ENCODE measurements around the gene IL31.
"Not testable (repeated sequence)": the region's sequence is repeated elsewhere in the genome, so short reads cannot be mapped to it uniquely, and the experiment has no call there.

The IL31 gene

DNA sequence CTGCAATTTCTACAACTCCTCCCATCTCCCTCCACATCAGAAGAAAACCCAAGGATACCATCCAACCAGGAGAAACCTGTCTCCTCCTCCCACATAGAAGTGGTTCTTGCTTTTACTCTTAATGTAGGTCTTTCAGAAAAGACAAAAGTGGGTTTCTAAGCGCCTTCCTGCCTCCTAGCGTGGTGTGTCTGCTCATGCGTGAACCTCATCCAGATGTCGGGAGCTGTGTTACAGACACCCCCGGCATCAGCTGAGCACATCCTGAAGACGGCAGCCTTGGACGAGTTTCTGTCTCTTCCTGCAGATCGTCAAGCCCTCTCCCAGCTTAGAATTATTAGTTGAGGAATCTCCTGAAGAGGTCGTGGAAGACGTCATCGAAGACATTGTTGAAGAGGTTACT is 18.4 kb upstream of the IL31 start:
- no peak for DNase-seq (ENCODE audit: low read depth, low spot score)

DNA sequence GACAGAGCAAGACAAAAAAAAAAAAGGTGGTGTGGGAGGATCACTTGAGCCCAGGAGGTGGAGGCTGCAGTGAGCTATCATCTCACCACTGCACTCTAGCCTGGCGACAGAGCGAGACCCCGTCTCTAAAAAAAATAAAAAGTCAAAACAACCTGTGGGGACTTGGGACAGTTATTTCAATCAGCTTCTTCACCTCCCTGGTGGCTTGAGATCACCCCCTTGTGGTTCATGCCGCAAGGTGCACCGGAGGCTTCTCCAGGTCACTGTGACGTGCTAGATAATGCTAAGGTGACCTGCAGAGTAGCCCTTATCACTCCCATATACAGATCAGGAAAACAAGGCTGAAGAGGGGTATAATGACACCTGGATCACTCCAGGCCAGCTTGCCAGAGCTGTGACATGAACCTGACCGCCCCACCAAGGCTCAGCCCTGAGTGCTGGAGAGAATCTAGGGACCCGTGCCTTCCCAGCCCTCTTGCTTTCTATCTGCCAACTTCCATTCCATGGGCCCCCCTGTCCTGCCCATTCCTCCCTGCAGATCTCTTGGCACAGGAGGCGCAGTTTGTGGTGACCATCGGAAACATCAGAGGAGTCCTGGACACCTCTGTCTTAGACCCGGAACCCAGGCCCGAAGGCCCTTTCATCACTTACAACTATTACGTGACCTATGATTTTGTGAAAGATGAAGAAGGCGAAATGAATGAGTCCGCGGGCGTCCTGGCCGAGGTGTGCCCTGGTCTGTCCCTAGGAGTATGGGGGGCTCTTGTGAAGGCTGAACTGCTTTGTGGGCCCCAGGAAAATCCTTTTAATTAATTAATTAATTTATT is 17.0 kb upstream of the IL31 start:
- no peak for DNase-seq (ENCODE audit: low read depth, low spot score)

DNA sequence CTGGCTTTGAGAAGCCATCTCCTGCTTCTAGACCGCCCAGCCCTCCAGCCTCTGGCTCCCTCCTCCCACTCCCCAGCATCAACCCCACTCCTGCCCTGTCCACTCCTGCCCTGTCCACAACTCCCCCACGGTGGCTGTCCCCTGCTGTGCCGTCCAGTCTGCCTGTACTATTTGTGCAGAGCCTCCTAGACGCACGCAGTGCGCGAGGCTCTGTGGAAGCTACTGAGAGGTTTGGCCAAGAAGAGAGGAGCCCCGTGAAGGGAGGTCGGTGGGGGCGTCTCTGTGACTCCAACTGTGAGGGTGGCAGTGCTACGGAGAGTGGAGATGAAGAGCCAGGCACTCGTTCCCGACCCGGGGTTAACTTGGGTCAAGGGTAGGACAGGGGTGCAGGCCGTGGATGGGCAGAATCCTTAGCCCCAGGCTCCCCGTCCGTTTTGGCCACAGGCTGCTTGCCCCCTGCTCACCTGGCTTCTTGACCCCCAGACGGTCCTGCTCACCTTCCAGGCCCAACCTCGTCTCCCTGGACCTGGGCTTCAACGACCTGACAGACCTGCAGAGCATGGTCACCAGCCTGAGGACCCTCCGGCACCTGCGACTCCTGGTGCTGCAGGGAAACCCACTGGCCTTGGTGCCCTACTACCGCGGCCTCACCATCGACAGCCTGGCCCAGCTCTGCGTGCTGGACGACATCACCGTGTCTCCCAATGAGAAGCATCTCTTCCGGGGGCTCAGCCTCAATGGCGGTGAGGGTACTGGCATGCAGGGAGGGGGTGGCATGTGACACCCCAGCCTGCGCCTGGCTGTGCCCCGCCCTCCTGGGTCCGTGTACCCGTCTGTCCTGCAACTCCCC is 15.8 kb upstream of the IL31 start:
- DNase-seq (ENCODE audit: low read depth, low spot score) = no peak

DNA sequence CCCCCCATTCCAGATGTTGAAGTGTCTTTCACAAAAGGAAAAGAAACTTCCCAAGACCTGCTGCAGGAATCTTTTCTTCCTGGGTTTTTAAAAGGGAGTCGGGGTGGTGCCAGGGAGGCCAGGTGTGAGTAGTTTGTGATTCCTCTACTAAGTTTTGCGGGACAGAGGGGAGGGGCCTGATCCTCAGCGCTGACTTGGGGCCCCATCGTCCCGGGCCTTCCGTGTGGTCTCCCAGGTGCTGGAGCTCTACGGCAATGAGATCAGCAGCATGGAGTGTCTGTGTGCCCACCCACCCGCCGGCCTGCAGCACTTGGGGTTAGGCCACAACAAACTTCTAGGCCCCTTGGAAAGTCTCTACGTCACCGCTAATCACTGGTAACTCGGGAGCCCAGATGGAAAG is 13.4 kb upstream of the IL31 start:
- no peak for DNase-seq (ENCODE audit: low read depth, low spot score)

DNA sequence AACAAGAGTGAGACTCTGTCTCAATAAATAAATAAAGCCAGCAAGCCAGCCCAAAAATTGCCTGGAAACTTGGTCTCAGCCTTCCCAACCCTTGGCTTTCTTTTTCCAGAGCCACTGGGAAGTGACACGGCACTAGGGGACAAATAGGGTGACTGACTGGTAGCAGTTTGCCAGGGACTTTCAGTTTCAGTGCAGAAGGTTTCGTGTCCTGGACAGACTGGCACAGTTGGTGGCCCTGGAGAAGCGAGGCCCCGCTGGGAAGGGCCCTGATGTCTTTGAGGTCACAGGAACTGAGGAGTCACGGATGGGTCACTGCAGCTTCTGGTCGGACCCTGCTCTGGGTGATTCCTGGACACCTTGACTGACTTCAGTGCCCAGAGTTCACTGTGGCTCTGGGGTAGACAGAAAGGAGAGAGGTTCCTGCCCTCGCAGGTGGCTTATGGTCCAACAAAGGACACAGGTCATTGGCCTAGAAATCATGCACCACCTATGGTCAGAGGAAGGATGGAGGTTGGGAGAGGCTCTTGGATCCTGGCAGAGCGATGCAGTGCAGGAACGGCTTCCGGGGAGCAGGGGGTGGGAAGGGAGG is 11.6 kb upstream of the IL31 start:
- no peak for DNase-seq (ENCODE audit: low read depth, low spot score)

DNA sequence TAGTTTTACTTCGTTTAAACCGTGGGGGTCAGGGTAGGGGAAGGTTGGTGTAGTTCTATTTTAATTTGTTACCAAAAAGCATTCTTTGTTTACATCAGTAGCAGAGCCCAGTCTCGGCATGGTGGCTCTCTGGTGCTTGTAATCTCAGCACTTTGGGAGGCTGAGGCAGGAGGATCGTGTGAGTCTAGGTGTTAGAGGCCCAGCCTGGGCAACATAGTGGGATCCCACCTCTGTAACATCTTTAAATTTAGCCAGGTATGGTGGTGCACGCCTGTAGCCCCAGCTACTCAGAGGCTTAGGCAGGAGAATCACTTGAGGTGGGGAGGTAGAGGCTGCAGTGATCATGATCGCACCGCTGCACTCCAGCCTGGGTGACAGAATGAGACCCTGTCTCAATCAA is 11.1 kb upstream of the IL31 start:
- no peak for DNase-seq (ENCODE audit: low read depth, low spot score)

DNA sequence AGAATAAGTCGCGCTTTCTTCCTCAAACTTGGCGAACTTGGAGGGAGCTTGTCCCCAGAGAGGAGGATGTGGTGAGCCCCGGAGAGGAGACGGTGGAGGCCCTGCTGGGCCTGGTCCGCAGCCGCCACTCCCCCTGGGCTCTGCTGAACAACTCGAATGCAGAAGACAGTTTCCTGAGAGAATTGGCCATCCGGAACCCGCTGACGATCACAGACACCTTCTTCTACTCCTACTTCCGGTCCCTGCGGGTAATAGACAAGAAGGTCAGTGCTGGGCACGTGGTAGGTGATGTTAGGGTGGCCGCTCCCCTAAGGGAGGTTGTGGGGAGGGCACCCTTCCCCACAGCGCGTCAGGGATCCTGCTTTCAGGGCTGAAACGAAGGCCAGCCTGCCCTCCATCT is 10.5 kb upstream of the IL31 start:
- no peak for DNase-seq (ENCODE audit: low read depth, low spot score)

DNA sequence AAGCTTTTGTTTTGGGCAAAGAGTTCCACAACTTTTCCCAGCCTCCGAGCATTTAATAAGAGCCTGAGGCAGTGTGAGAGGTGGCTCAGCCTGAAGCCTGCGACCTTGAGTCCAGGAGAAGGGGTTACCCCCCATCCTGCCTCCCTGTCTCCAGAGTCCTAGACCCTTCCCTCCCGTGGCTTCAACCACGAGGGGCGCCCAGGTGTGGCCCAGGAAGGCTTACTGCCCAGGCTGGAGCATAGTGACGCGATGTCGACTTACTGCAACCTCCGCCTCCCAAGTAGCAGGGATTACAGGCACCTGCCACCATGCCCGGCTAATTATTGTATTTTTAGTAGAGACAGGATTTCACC is 9.5 kb upstream of the IL31 start:
- no peak for DNase-seq (ENCODE audit: low read depth, low spot score)

DNA sequence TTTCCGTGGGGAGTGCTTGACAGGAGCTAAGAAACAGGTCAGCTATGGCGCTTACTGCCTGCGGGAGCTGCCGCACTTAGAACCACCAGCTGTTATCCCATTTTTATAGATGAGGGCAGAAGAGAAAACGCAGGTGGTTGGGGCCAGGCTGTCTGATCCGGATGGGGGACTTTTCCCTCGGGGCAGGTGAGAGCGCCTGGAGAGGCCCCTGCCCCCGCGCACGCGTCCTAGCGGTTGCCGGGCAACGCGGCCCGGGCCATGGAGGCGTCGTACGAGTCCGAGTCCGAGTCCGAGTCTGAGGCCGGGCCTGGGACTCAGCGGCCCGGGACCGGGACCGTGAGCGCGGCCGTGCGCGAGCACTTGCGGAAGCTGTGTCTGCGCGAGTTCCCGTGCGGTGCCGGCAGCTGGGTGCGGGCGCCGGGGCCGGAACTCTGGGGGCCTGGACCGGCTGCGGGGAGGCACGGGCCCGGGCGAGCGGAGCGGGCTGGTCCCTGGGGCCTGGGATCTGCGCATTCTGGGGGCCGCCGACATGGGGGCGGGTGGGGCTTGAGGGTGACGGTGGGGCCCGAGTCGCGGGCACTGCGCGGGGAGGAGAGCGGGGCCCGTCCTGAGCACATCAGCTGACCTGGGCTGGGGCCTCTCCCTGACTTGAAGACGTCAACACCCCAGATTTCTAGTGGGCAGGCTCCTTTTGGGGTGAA is 9.0 kb upstream of the IL31 start, which contains the start of gene LRRC43:
TSS of gene LRRC43 (plus strand) at position 237 of the 701 bp plus-strand sequence. CDS start at position 259, 22 bp downstream.
- DNase-seq (ENCODE audit: low read depth, low spot score) = no peak

DNA sequence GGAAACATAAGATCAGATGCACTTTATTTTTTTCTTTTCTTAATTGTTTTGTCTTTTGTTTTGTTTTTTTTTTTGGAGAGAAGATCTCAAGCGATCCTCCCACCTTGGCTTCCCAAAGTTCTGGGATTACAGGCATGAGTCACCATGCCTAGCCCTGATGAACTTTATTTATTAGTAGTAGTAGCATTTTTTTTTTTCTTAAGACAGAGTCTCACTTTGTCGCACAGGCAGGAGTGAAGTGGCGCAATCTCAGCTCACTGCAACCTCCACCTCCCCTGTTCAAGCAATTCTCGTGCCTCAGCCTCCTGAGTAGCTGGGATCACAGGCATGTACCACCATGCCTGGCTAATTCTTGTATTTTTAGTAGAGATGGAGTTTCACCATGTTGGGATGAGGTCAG is 2.5 kb upstream of the IL31 start:
- DNase-seq (ENCODE audit: low read depth, low spot score) = not testable (repeated sequence)

DNA sequence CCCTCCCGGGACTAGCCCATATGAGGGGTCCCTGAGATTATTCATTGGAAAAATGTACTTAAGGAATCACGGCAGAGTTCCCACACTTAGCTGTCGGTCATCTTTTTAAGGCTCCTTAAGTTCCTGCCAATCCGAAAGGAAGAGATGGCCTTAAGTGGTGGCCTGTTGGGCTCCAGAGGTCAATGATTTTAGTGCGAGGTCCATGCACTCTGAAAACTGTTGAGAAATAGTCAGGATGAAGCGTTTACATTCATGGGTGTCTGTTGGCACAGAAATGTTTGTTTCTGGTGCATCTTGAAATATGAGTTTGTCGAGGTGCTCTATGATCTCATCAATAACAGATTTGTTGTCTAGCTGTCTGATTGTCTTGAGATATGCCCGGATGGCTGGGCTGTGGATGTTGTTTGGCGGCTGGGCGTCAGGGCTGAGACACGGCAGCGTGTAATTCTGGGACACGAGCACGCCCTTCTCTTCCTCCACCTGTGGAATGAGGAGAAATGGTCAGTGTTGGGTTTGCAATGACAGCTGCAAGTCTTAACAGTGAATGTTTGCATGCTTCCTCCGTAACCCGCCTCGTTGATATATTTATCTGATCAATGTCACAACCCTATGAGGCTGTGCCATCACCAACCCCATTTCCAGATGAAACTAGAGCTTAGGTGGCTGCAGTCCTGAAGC is 1.6 kb downstream of the IL31 start:
- DNase-seq (ENCODE audit: low read depth, low spot score) = no peak

DNA sequence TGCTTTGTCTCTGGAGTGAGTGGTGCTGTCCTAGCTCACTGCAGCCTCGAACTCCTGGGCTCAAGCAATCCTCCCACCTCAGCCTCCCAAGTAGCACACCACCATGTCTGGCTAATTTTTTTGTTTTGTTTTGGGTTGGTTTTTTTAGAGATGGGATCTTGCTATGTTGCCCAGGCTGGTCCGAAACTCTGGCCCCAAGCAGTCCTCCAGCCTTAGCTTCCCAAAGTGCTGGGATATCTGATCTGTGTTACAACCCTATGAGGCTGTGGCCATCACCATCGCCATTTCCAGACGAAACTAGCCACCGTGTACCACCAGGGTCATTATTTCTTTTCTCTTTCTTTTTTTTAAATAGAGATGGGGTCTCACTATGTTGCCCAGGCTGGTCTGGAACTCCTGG is 2.6 kb downstream of the IL31 start:
- no peak for DNase-seq (ENCODE audit: low read depth, low spot score)

DNA sequence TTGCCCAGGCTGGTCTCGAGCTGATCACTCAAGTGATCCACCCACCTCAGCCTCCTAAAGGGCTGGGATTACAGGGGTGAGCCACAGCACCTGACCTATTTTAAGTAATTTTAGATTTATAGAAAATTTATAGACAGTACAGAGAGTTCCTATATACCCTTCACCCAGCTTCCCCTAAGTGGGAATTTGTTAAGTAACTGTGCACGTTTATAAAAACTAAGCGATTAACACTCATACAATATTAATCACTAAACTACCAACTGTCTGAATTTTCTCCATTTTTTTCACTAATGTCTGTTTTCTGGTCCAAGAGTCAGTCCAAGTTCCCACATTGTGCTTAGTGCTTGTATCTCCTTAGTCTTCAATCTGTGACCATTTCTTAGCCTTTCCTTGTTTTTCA is 5.5 kb downstream of the IL31 start:
- DNase-seq (ENCODE audit: low read depth, low spot score) = no peak

DNA sequence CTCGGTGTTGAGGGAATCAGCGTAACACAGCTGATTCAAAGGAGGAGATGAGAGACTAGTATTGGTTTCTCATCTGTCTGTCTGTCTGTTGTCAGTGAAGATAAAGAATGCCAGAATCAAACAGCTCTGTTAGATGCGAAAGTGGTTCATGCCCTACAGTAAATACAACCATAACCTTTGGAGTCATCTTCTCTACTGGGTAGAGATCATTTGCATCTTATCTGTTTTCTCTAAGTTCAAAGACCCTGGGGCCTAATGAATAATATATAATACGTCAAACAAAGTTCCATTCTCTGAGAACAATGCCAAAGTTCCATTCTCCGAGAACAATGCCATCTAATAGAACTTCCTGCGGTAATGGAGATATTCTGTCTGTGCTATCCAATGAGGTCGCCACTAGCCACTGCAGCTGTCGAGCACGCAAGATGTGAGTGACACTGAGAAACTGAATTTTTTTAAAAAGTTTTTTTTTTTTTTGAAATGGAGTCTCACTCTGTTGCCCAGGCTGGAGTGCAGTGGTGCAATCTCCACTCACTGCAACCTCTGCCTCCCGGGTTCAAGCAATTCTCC is 6.6 kb downstream of the IL31 start:
- no peak for DNase-seq (ENCODE audit: low read depth, low spot score)

DNA sequence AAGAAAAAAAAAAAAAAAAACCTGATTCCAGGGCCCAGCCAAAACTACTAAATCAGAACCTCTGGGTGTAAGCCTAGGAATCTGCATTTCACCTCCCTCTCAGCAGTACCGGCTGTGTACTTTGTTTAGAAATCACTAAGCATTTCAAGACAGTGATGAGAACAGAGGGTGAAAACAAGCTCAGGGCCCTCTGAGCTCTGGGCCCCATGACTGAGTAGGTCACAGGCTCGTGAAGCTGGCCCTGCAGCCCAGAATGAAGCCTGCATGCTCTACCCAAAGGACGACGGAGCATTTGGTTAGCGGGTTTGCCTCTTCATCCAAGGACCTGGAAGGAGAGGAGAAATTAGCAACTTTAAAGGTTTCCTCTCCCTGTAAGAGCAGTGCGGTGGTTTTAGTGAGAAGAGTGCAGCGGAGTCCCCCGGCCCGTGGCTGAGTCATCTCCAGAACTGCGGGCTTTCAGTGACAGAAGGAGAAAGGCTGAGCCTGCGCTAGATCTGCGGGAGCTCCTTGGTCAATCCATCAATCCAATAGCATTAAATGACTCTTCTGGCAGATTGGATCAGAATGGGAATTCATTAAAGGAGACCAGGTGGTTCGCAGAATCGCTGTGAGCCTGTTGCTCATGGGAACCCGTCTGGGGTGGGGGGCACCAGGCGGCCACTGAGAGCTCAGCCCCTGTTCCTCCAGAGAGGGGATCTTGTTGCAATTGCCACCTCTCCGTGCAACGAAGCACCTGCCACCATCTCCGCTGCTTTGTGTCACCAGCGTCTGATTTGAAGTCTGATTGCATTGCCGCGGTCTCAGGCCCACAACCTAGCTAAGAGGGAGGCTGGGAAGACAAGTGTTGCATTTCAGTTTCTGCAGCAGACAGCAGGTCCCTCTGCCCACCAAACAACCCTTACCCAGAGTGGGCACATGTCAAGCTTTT is 7.3 kb downstream of the IL31 start:
- no peak for DNase-seq (ENCODE audit: low read depth, low spot score)

DNA sequence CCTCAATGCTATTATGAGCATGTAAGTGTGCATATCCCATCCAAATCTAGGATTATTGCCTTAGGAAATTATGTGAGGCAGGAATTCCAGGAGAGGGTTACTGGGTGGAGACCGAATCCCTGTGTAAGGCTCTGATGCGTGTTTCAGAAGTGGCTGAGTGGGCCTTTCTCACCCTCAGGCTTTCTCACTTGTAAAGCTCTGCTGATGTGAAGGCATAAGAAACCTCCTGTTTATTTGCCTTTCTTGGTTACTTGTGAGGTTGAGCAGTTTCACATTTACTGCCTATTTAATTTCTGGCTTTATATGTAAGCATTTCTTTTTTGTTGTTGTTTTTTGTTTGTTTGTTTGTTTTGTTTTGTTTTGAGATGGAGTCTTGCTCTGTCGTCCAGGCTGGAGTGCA is 11.0 kb downstream of the IL31 start:
- DNase-seq (ENCODE audit: low read depth, low spot score) = no peak

DNA sequence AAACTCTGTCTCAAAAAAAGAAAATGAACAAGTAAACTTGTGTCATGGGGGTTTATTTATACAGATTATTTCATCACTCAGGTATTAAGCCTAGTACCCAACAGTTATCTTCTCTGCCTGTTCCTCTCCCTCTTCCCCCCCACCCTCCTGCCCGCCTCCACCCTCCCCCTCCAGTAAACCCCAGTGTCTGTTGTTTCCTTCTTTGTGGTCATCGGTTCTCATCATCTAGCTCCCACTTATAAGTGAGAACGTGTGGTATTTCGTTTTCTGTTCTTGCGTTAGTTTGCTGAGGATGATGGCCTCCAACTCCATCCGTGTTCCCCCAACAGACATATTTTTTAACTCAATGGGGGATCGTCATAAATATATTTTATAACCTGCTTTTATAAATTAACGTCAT is 12.3 kb downstream of the IL31 start:
- no peak for DNase-seq (ENCODE audit: low read depth, low spot score)

DNA sequence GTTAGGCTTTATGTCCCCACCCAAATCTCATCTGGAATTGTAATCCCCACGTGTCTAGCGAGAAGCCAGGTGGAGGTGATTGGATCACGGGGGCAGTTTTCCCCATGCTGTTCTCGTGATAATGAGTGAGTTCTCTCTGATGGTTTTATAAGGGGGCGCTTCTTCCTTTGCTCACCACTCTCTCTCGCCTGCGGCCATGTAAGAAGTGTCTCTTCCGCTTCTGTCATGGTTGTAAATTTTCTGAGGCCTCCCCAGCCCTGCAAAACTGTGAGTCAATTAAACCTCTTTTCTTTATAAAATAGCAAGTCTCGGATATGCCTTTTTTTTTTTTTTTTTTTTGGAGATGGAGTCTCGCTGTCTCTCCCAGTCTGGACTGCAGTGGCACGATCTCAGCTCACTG is 13.3 kb downstream of the IL31 start:
- DNase-seq (ENCODE audit: low read depth, low spot score) = no peak

DNA sequence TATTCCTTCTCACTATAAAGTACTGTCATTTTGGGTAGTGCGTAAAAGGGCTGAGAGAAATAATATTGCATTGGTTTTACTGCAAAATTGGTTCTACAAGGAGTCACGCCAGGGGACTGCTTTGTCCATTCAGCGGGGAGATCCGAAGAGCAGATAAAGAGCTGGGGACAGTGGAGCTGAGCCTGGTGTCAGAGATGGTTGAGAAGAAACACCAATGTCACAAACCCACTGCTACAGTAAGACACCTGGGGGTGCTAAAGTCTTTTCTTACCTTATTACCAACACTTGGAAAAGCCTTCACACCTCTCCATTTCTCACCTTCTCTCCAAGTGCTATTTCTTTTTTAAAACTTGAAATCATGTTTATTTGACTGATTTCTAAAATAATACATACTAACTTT is 14.1 kb downstream of the IL31 start:
- DNase-seq (ENCODE audit: low read depth, low spot score) = no peak

DNA sequence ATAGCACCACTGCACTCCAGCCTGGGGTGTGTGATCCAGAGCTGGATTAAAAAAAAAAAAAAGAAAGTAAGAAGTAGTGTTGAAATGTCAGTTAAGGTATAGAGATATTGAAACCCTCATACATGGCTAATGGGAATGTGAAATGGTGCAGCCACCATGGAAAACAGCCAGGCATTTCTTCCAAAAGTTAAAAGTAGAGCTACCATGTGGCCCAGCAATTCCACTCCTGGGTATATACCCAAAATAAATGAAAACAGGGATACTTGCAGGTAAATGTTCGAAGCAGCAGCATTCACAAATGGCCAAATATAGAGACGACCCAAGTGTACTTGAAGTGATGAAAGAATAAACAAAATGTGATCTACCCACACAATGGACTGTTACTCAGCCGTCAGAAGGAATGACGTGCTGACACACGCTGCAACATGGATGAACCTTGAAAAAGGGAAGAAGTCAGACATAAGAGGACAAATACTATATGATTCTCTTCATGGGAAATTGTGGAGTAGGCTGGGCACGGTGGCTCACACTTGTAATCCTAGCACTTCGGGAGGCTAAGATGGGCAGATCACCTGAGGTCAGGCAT is 15.2 kb downstream of the IL31 start:
- no peak for DNase-seq (ENCODE audit: low read depth, low spot score)

Data from brain pericyte (primary cell).